Amygdala (tissue), 56 donors: ENCODE results near the gene SIGLEC7.

ENCODE experiments used
- DNase-seq, 56 donors: peaks; one replicate each; lab custom pipeline; 2025; lab: John Stamatoyannopoulos, UW

Gene SIGLEC7

DNA sequence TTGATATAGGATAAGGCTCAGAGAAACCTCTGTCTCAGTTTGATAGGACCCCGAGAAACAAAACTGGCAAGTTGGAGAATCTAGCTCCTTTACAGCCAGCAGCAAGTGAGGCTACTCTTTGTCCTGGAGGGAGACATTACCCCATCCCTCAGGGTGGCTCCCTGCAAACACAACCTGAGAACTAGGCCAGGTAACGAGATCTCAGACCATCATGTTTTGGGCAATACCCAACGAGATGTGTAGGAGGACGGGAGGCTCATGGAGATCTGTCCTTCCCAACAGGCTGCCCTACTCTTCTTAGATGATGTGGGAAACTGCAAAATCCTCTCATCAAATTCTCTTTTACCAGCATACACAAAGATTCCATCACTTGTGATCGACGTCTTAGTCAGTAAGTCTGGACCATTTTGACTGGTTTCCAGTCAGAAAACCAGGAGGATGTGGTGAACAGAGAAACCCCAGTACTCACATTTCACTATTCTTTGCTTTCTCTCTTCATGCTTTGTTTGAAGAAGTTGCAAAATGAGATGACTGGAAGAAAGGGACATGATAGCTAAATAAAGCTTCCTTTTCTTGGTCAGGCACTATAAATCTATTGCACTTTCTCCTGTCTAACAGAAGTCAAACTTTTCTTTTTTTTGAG is 27.9 kb upstream of the SIGLEC7 start:
- DNase-seq = no peak

DNA sequence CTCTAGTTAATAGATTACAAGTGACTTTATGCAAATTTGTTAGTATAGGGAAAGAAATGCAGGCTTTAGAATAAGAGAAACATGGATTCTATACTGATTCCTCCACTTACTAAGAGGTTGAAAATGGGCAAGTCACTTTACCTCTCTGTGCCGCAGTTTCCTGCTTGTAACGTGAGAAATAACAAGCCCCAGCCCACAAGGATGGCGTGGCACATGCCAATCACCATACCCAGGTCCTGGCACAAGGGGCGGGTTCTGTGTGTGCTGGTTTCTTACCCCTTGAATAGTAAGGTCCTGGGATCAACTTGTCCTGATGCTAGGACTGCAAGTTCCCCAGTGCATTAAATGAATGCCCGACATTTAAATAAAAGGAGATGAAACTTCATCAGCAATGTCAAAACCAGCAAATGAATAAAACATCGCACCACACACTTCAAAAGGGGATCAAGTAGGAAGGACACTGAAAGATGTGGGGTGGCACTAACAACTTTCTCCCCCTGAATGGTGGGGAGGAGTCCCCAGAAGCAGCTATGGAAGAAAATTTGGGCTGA is 25.3 kb upstream of the SIGLEC7 start:
- DNase-seq = no peak

DNA sequence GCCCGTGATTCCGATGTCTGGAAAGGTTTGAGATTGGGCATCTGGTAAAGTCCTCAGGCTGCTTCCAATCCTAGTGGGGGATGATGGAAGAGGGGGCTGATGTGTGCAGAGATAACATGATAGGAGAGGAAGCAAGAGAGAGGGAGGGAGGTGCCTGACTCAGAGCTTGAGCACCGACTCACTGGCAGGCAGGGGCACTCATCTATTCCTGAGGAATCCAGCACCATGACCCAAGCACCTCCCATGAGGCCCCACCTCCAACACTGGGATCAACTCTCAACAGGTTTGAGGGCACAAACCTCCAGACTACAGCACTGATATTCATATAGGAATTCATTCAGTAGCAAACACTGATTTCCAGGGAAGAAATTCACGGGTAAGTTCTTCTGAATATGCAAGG is 23.0 kb upstream of the SIGLEC7 start:
- DNase-seq = no peak

DNA sequence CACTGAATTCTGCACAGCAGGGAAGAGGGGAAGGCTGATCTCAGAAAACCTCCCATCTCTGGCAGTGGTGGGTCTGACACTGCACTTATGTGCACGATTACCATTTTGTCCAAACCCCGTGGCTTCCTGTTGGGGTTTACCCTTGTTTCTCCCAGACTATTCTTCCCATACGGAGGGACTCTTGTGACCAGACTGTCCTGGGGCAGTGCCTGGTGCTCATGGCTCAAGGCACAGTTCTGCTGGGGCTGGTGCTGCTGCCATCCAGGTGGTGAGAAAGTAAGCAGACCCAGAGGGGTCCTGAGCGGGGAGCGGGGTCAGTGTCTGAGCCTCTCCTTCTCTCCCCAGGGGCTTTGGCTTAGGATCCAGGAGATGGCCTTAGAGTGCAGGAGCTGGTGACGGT is 22.5 kb upstream of the SIGLEC7 start:
- DNase-seq = no peak

DNA sequence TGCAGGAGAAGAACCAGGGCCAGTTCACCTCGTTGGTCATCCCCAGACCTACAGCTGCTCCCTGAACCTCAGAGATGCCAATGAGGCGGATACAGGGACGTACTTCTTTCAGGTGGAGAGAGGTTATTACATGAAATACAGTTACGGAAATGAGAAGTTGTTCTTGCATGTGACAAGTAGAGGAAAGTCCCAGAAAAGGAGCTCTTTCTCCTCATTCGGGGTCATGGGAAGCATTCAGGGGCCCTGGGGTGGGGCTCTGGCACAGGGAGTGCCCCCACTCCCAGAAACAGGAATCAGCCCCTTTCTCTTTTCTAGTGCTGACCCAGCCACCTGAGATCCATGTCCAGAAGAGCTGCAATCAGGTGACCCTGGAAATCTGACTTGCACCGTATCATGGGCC is 21.9 kb upstream of the SIGLEC7 start:
- DNase-seq = no peak

DNA sequence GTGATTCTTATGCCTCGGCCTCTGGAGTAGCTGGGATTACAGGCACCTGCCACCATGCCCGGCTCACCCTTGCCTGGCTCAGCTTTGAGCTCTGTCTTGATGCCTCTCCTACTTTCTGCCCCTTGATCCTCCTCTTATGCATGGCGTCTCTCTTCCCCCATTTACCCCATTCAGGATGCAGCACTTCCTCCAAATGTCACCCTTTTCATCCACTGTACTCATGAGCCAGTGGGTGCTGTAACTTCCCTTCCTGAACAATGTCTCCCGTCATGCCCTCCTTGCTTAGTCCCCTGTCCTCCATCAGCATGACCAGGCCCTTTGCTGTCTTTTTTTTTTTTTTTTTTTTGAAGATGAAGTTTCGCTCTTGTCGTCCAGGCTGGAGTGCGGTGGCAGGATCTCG is 20.8 kb upstream of the SIGLEC7 start:
- no peak for DNase-seq

DNA sequence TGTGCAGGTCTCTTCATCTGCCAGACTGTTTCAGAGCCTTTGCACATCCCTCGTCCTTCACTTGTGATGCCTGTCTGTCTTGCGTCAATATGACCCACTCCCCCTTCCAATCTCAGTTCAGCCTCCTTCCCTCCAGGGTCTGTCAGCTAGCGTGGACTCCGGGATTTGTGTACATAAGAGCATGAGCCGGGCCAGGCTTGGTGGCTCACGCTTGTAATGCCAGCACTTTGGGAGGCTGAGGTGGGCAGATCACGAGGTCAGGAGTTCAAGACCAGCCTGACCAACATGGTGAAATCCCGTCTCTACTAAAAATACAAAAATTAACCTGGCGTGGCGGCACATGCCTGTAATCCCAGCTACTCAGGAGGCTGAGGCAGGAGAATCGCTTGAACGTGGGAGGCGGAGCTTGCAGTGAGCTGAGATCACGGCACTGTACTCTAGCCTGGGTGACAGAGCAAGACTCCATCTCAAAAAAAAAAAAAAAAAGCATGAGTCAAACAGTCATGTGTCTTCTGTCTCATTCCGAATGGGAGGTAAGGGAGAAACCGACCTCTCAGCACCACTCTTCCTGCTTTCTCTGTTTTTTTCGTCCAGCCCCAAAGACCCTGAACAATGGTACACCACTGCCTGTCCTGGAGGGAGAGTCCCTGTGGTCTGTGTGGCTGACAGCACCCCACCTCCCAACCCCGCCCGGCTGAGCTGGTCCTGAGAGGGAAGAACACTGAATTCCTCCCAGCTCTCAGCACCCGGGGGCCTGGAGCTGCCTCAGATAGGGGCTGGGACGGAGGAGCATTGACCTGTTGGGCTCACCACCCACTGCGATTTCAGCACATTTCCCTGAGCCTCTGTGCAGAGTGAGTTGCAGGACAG is 19.8 kb upstream of the SIGLEC7 start:
- no peak for DNase-seq

DNA sequence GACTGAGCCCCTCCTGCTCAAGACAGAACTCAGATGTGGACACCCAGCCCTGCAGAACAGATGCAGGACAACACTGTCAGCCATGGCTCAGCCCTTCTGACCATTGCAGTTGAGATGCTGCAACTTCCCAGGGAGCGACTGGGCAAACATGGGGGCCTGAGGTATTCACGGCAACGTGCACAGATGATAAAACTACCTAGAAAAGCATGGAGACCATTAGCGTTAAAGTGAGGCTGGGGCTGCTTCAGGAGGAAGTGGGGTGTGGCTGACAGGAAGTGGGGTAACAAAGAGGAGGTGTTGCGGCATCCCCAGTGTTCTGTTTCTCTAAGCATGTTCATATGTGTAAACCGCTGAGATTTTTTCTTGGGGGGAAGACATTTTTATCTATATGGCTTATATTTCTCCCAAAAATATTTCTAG is 18.7 kb upstream of the SIGLEC7 start:
- DNase-seq = no peak

DNA sequence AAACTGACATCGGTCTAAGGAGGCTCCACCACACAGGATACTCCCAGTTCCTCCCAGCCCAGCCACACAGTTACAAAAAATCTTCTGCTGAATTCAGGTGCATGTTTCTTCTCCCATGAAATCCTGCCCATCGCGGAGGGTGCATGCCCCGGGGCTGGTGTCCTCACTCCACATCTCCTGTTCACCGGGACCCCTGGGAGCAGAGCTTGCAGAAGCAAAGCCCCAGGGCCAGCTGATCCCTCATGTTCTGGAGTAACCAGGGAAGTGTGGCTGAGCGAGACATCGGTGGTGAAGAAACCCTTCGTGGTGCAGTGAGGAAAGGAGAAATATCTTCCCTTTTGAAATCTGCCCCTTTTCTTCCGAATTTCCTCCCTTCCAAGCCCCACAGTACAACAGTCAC is 18.3 kb upstream of the SIGLEC7 start:
- no peak for DNase-seq

DNA sequence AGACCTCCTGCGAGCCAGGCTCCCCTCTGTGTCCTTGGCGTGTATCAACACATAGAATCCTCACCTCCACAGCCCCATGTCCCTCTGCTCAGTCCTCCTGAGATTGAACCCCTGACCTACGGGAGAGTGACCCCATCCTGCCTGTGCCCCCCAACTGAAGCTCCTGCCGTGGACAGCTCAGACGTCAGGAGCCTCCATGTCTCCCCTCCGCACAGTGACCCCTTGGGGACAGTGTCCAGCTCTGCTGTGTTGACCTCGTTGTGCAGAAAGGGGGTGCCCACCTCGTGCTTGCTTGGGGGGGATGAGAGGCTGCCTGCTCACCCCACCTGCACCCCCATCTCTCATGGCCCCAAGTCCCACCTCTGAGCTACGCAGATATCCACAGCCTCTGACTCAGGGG is 17.9 kb upstream of the SIGLEC7 start:
- DNase-seq = no peak

DNA sequence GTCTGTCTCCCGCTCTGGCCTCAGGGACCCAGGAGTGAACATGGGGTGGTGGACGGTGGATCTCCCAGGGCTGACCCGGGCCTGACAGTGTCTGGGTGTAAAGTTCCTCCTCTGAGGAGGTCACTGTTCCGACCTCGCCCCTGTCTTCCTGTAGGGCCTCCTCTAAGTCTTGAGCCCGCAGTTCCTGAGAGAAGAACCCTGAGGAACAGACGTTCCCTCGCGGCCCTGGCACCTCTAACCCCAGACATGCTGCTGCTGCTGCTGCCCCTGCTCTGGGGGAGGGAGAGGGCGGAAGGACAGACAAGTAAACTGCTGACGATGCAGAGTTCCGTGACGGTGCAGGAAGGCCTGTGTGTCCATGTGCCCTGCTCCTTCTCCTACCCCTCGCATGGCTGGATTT is 17.4 kb upstream of the SIGLEC7 start, which contains the start of gene SIGLEC9:
Gene SIGLEC9 (plus strand): TSS at position 178 of the 400 bp plus-strand sequence. CDS start 69 bp downstream, at position 247.
- DNase-seq = peak in 9 of 56 donors; percentile 20 to 46 (median 27)

DNA sequence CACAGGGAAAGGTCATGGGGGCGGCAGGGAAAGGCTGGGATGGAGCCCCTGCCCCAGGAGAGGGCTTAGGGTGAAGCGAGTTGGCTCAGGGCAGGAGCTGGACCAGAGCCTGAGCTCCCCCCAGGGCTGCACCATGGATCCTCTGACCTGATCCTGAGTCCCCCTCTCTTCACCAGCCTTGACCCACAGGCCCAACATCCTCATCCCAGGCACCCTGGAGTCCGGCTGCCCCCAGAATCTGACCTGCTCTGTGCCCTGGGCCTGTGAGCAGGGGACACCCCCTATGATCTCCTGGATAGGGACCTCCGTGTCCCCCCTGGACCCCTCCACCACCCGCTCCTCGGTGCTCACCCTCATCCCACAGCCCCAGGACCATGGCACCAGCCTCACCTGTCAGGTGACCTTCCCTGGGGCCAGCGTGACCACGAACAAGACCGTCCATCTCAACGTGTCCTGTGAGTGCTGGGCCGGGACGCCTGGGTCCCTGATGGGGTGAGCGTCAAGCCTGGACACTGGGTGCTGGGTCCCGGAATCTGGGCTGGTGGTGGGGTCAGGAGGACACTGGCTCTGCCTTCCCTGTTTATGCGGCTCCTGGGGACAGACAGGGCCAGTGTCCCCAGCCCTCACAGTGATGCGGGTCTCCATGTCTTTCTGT is 16.6 kb upstream of the SIGLEC7 start:
- DNase-seq = no peak

DNA sequence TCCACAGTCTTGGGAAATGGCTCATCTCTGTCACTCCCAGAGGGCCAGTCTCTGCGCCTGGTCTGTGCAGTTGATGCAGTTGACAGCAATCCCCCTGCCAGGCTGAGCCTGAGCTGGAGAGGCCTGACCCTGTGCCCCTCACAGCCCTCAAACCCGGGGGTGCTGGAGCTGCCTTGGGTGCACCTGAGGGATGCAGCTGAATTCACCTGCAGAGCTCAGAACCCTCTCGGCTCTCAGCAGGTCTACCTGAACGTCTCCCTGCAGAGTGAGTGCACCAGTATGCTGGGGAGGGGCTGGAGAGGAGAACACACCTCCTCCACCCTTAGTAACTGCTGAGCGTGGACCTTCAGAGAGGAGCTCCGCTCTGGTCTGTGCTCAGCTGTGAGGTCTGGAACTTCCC is 15.1 kb upstream of the SIGLEC7 start:
- DNase-seq = no peak

DNA sequence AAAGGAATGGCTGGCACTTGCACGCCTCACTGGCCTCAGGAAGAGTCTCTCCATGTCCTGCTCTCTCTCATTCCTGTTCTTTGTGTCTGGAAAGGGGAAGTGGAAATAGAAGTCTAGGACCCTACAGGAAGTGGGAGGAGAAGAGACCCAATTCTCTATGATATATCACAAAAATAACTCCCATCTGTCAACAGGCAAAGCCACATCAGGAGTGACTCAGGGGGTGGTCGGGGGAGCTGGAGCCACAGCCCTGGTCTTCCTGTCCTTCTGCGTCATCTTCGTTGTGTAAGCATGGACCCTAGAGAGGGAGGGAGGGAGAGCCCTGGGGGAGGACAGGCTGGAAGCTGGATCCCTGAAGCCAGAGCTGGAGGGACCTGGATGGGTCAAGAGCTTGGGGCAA is 14.3 kb upstream of the SIGLEC7 start:
- peak in 2 of 56 donors; percentile 11 to 14 for DNase-seq

DNA sequence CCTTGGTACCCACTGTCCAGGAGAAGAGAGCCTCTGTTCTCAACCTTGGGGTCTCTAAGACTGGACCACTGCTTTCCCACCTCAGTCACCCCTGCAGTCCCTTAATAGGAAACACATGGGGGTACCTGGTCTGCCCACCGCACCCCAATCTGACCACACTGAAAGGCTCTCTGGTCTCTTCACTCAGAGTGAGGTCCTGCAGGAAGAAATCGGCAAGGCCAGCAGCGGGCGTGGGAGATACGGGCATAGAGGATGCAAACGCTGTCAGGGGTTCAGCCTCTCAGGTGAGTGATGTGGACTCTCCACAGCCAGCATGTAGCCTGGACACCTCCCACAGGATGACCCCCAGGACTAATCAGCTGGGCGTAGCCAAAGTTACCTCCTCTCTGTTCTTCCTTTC is 13.9 kb upstream of the SIGLEC7 start:
- DNase-seq = no peak

DNA sequence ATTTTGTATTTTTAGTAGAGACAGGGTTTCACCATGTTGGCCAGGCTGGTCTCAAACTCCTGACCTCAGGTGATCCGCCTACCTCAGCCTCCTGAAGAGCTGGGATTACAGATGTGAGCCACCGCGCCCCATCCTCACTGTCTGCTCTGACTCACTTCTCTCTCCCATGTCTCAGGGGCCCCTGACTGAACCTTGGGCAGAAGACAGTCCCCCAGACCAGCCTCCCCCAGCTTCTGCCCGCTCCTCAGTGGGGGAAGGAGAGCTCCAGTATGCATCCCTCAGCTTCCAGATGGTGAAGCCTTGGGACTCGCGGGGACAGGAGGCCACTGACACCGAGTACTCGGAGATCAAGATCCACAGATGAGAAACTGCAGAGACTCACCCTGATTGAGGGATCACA is 12.4 kb upstream of the SIGLEC7 start:
- no peak for DNase-seq

DNA sequence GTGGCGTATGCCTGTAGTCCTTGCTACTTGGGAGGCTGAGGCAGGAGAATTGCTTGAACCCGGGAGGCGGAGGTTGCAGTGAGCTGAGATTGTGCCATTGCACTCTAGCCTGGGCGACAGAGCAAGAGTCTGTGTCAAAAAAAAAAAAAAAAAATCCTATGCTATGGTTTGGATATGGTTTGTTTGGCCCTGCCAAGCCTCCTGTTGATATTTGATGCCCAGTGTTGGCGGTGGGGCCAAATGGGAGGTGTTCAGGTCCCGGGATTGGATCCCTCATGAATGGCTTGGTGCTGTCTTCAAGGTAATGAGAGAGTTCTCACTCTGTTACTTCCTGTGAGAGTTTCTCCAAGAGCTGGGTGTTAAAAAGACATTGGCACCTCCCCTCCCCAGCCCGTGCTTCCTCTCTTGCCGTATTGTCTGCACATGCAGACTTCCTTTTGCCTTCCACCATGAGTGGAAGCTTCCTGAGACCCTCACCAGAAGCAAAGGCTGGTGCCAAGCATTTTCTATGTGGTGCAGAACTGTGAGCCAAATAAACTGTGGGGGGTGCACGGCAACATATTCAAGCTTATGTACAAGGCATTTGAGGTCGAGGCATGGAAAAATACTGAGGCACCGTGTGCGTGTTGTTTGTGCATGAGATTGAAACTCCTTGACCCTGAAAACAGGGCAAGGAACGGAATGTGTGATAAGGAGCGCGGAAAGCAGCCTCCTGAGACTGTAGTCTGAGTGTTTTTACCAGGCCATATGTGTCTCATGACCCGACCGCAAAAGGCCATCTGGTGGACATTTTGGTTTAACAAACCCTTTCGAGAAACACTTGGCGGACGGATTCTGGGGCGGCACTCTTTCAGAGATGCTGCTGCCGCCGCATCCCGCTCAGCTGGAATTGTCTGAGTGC is 10.1 kb upstream of the SIGLEC7 start:
- DNase-seq = peak in 1 of 56 donors; percentile 50

DNA sequence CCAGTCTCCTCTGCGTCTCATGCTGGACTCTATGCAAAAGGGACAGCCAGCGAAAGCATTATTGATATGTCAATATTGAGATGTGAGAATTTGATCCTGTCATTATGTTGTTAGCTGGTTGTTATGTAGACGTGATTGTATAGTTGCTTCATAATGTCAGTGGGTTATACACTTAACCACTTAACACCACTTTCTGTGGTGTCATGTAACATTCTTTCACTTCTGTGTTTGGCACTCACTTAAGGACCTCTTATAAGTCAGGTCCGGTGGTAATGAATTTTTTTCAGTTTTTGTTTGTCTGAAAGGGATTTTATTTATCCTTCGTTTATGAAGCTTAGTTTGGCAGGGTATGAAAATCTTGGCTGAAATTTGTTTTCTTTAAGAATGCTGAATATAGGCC is 7.1 kb upstream of the SIGLEC7 start:
- DNase-seq = no peak

DNA sequence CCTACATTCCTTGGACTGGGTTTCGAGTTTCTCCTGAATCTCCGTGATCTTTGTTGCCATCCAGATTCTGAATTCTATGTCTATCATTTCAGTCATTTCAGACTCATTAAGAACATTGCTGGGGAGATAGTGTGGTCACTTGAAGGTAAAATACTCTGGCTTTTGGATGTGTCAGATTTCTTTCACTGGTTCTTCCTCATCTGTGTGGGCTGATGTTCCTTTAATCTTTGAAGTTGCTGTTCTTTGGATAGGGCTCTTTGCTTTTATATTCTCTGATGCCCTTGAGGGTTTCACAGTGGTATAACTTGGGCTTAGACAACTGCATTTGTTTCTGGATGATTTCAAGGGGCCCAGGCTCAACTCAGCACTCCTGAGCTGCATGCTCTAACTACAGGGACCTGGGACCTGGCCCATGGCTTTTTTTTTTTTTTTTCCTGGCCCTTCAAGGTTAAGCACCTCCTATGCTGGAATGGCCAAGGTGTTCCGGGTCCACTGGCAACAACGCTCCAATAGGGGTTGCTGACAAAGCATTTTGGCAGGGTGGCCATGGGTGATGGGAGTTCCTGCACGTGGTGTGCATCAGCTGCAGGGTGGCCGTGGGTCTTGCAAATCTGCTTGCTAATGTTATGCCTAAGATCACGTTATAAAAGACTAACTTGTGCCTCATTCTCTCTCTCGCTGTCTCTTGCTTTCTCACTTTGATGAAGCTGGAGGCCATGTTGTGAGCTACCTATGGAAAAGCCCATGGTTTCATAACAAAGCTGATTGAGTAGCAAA is 5.9 kb upstream of the SIGLEC7 start:
- DNase-seq = no peak
